Fibroblast of skin of back (primary cell): Measurements from ENCODE around the gene LRRC3B. TPM values are rescaled to one million over a fixed set of nuclear protein-coding genes. Genes with fewer than 3 reads are reported as not detected.
"Not testable (repeated sequence)": the region's sequence is repeated elsewhere in the genome, so short reads cannot be mapped to it uniquely, and the experiment has no call there.

Experiments used
- DNase-seq: peaks from one replicate; pipeline ENCODE4 v3.0.0-alpha.2; 2013
- polyA plus RNA-seq, 2 experiments: library from polyadenylated mRNA; unstranded; fragments of 120-200 nt; gene quantifications; one replicate each; pipeline ENCODE4 v1.2.1, GENCODE V29; 2013; ENCODE audit not compliant: insufficient read length in 2 of 2

LRRC3B gene, protein sequence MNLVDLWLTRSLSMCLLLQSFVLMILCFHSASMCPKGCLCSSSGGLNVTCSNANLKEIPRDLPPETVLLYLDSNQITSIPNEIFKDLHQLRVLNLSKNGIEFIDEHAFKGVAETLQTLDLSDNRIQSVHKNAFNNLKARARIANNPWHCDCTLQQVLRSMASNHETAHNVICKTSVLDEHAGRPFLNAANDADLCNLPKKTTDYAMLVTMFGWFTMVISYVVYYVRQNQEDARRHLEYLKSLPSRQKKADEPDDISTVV
- polyA plus RNA-seq (2013, experiment 1 of 2; ENCODE audit: insufficient read length), result not detected
- not detected for polyA plus RNA-seq (2013, experiment 2 of 2; ENCODE audit: insufficient read length)

DNA sequence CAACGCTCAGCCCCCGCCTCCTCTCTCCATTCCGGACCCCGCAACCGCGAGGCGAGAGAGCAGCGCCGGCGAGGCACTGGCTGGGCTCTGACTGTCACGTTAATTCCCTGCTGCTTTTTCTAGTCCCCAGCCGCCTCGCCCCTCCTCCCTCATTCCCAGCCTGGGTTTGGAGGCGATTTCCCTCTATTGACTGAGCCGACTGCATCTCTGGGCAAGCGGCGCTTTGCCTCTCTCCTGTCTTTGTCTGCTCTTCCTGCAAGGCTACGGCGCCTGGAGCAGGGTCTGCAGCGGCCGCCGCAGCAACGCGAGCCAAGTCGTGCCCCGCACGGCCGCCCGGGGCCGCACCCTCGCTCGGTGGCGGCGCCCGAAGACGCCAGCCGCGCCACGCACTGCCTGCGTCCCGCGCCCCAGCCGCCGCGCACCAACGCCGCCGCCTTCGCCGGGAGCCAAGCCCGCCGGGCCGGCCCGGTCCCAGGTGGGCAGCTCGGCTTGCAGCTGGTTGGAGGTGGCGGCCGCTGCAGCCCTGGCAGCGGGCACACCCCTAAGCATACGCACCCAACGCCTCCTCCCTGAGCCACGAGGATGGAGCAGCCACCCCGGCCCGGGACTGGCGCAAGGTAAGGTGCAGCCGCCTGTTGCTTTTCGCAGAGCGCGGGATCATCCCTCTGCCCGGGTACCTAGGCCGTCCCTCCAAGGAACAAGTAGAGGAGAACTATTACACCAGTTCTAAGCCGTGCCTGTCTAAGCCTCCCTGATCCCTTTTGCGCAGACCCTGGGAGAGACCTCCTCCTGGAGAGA lies at the start of gene LRRC3B:
LRRC3B (plus strand) TSS at position 152 of the 798 bp plus-strand sequence. CDS start 86,901 bp downstream, outside the sequence.
- DNase-seq, result no peak

DNA sequence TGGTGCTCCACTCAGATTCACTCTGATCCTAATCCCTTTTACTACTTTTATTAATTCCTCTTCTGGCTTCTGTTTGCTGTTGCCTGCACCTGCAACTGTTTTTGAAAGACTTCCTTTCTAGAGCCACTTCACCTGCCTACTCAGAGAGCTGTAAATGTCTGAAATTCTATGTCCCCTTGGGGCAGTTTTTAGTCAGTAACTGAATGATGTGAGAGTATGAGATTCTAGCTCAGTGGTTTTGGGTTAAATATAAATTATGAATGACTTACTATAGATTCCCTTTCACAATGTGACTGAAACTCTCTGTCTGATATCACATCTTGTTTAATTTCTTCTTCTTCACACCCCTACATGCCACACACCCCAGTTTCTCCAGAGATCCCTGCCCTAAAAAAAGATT lies 47.8 kb upstream of the LRRC3B start:
- no peak for DNase-seq

DNA sequence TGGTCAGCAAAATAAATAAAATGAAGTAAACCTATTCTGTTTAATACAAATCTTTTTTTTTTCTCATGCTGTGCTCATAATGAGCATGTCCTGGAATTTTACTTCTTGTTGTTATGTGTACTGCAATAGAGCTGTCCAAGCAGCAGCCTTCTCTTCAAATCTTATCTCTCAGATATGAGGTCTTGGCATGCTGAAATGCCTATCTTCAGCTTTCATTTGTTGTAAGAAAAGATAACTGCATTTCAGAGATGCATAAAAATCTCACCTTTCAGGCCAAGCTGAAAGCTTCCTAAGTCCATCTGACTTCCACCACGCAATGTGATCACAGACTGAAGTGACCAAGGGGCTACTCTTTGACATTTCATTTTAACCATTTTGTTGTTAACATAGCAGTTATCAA lies 43.5 kb upstream of the LRRC3B start:
- DNase-seq, result no peak

DNA sequence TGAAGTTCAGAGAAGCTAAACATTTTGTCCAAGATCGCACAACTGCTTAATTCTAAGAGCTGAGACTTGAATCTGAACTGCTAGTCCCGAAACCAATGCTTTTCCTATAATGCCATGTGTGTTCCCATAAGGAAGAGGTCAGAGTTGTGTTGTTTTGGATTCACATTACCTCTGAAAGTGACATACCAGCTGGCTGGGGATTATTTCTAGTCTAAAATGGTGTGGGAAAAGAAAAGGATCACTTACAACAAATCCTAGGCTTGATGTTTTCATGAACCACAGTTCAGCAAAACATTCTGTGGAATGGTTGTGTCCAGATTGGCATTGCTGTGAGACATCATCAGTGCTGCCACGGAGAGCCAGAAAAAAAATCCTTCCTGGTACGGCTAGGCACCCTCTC lies 35.0 kb upstream of the LRRC3B start:
- DNase-seq, result no peak

DNA sequence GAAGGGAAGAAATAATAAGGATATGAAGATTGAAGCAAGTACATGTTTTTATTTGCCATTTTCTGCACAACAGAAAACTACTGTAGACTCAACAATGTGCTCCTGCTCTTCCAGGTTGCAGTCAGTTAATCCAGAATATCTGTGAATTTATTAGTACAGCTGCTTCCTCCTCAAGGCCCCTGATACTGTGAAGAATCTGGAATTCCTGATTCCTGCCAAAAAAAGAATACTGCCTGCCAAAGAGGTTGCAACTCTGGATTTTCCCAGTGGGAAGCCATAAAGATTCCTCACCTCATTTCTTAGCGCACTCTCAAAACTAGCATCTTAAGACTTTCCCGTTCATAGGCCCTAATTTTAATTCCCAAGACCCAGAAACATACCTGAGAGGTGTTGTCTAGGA lies 33.6 kb upstream of the LRRC3B start:
- DNase-seq, result no peak

DNA sequence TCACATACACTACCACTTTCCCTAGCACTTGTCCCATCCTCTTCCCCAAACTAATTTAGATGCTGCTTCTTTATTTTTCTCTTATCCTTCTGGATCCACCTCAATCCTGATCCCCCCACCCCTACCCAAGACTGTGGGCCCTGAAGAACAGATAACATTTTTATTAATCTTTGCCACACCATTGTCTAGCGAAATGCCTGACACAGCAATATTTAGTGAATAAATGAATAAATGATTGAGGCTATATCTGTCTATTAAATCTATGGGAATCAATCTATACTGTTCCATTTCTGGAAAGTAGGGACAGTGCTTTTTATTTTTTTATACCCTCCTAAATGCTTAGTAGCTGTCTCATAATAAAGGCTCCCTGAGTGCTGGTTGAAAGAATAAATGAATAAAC lies 32.9 kb upstream of the LRRC3B start:
- DNase-seq, result no peak

DNA sequence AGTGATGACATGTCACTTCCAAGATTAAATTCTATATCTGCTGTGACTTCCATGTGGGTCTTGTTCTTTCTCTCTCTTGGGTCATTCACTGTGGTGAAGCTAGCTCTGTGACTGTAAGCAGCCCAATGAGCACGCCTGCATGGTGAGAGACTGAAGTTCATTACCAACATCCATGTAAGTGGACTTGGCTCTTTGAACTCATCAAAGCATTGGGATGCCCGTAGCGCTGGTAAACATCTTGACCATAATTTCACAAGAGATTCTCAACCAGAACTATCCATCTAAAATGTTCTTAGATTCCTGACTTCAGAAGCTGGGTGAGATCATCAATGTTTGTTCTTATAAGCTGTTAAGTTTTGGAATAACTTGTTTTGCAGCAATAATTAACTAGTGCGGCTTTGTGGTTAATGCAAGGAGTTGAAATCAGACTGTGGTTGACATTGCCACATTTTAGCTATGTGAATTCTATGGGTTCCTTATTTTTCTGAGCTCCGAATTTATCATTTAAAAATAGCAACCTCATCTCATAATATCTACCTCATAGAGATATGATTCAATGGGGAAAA lies 31.6 kb upstream of the LRRC3B start:
- no peak for DNase-seq

DNA sequence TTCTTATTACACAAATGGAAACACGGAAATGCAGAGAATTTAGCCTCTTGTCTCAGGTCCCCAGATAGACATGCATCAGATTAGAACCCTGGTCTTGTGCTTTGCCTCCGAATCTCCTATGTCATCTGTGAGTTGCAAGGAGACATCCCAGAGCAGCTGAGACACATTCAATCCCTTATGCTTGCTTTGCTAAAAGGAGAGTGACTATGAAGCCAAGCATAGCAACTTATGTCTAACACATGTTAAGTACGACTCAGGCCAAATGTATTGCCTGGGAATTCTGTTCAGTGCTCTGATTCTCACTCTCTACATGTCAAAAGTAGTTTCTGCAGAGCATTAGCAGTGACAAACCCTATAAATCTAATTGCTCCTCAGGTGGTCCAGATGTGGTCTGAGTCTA lies 30.6 kb upstream of the LRRC3B start:
- no peak for DNase-seq

DNA sequence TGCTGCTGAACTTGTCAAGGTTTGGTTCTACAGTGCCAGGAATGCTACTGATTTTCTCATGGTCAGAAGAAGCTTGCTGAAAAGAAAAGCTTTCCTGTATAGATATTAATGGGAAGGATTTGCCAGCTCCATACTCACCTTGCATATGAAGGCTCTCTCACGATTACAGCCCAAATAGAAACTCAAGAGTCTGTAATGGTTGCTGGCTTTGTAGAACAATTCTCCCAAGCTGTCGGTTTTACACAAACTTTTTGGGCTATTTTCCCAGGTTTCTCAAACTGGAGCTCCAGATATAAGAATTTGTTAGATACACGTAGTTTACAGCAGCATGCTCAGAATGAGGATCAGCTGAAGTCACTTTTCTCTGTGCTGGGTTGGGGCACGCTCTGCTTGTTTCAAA lies 30.1 kb upstream of the LRRC3B start:
- no peak for DNase-seq

DNA sequence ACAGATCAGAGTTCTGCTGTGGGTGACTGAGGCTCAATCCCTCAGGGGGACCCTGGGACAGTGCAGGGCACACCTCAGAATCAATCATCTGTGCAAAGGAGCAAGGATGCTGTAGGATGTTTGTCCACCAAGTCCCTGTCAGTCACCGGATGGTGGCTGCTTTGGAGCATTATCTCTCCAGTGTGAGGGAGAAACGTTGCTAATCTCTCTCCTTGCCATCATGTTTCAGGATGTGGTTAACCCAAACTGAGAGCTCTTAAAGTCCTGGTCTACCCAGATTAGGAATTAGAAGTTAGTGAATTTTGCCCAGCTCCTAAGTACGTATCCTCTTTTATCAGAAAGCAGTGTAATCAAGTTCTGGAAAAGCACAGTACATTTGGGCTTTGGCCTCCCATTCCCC lies 26.2 kb upstream of the LRRC3B start:
- DNase-seq, result no peak

DNA sequence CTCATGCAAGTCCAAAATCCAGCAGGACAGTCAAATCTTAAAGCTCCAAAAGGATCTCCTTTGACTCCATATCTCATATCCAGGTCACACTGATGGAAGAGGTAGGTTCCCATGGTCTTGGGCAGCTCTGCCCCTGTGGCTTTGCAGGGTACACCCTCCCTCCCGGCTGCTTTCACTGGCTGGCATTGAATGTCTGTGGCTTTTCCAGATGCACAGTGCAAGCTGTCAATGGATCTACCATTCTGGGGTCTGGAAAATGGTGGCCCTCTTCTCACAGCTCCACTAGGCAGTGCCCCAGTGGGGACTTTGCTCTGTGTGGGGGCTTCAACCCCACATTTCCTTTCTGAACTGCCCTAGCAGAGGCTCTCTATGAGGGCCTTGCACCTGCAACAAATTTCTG lies 19.3 kb upstream of the LRRC3B start:
- not testable (repeated sequence) for DNase-seq

DNA sequence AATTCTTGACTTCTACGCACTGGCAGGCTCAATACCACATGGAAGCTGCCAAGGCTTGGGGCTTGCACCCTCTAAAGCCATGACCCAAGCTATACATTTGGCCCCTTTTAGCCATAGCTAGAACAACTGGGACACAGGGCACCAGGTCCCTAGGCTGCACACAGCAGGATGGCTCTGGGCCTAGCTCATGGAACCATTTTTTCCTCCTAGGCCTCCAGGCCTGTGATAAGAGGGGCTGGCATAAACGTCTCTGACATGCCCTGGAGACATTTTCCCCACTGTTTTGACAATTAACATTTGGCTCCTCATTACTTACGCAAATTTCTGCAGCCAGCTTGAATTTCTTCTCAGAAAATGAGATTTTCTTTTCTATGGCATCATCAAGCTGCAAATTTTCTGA lies 18.8 kb upstream of the LRRC3B start:
- DNase-seq, result not testable (repeated sequence)

DNA sequence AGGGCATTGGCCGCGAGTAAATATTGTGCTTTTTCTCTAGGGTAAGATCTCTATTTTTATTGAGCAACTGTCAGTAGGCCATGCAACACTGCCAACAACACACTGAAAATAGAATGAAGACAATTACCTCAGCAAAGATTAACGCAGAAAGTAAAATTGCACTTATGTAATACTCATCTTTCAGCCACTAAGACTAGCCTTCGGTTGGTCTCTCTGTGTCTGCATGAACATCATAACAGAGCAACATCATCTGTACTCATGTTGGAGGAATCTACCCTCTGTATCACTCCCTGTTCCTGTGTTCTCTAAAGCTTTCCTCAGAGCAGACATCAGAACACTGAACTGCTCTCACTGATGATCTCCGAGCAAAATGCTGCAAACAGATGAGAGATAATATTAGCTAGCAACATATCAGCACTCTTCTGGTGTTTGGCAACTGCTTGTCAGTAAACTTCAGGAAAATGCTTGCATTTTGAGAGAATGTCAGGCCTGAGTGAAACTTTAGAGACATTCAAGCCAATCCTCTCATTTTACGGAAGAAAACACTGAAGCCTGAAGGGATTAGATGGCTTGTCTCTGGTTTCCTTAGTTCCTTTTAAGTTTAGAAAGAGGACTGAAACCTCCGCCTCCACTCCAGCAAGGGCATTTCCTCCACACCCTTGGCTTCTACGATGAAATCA lies 8.4 kb upstream of the LRRC3B start:
- DNase-seq, result no peak

DNA sequence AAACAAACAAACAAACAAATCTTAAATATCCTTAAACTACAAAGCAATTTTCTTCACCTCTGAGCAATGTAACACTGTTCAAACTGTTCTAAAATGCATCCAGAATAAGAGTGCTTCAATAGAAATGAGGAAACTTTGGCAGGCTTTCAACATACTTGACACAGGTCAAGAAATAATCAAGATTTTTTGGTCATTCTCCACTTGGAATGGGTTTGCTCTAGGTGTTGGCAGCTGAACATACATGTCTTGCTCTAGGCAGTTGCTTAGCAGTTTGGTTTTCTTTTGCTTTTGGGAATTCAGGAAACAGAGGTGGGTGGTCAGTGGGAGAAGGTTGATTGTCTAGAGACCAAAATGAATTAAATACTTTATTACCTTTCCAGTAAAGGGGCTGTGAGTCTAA lies 1.4 kb upstream of the LRRC3B start:
- DNase-seq, result no peak

DNA sequence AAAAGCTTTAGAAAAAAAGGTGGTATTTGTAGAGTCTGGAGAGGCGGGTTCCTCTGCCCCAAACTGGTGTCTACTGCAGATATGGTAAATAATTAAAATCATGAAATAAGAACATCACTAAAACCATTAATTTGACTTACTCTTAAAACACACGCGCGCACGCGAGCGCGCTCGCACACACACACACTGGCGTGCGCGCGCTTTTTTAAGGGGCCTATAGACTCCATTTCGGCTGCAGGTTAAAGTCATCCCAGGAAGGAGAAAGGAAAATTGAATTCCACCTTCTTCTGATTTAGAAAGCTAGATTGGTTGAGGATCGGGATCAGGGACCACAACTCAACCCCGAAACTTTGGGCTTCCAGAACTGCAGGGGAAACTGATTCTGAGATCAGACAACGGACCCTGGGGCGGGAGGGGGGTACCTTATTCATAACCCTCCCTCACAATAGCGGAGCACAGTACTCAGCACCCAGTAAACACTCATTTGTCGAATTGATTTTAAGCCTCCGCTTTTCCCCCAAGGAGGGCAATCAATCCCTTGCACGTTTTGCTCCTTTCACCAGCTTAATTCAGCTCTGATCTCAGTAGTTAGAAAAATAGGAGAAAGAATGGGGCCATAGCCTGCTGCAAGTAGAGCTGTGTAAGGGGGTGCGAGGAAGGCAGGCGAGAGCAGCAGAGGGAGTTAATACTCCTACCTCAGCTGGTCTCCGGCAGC lies 509 bp upstream of the LRRC3B start:
- no peak for DNase-seq

DNA sequence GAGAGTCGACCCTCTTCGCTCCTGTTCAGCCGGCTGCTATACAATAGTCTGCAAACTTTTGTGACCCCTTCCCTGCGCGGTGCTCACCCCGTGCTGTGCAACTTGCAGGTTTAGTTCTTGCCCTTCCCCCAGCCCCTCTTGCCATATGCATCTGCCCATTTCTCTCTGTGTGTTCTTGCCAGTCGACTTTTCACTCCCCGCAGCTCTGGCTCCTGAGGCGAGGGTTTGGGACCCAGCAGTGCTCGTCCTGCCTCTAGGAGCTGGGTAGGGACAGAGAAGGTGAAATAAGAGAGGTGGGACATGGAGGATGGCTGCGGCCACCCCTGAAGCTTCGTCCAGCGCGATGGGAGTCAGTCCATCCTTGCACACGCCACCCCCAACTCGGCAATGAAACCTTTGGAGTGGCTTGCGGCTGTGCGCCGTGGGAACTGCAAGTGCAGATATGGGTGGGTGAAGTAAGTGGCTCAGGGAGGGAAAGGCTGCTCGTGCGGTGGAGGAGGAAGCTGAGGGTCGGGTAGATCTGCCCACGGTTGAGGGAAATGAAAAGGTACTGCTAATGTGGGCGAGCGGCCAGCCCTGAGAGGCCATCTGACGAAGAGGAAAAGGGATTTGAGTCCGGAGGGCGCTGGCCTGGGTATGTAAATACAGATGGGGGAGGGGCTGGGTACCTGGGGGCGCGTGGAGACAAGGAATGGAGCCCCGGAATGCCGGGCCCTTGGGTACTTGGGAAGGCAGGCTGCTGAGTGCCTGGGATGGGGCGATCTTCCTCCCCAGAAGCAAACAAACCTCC lies 1.0 kb downstream of the LRRC3B start:
- DNase-seq, result no peak

DNA sequence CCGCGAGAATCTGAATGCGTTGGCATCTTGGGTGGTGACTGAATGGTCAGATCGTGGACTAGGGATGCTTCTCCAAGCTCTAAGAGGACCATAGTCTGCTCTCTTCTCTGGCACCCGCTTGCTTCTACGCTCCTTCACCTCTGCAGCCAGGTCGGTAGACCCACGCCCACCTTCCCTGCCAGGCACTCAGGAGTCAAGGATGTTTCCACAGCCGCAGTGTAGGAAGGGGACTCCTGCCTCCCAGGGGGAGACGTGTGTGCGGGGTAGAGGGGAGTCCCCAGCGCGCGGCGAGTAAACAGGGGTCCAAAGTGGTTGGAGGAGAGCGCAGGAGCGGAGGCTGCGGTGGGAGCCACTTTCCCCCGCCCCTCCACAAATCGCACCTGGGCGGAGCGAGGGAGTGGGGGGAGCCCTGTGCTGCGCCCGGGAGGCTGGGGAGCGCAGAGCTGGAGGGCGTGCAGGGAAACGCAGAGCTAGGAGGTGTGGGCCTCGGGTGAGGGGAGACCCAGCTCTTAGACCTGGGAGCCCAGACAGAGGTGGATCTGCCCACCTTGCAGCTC lies 1.7 kb downstream of the LRRC3B start:
- no peak for DNase-seq

DNA sequence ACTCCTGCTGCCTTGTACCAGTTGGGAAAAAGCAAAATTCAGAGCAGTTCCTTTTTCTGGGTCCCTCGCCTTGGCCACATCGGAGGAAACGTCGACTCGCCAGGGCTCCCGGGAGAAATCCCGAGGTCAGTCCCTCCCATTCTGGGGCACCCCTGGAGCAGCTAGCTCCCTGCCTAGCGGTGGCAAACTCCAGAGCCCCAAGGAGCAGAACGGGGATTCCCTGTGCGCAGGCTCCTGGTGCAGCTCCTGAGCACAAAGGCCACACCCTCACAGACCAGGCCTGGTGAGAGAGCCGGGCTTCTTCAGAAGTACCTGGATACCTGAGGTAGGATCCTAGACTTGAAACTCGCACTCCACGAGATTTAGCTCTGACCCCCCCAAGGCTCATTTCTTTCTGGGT lies 2.6 kb downstream of the LRRC3B start:
- DNase-seq, result no peak

DNA sequence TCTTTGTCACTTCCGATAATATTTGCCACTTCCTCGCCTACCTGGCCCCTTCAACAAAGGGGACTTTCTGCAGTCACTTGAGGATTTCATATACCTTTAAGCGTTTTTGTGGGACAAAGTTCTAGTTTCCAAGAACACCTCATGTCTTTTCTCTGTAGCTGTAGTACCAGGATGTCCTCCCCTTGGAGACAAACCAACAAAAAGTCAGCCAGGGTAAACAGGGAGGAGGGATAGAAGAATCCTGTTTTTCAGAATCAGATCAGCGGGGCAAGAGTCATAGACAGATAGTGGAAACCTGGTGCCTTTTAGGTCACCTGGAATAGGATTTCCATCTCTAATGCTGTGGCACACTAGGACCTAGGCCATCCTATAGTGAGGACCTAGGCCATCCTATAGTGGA lies 4.5 kb downstream of the LRRC3B start:
- DNase-seq, result no peak

DNA sequence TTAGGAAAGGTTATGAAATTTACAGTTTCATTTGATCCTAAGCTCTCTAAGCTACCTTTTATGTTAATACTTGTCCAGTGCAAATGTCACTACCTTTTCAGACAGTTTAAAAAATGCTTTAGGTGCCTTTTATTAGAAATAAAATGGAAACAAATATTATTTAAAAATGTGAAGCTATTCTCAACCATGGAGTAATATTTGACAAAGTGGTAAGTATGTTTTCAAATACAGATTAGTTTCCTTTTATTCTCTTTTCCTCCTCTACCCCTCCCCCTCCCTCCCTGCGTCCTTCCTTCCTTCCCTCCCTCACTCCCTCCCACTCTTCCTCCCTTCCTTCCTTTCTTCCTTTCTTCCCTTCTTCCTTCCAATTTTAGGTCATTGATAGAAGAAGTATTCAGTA lies 6.3 kb downstream of the LRRC3B start:
- DNase-seq, result no peak

DNA sequence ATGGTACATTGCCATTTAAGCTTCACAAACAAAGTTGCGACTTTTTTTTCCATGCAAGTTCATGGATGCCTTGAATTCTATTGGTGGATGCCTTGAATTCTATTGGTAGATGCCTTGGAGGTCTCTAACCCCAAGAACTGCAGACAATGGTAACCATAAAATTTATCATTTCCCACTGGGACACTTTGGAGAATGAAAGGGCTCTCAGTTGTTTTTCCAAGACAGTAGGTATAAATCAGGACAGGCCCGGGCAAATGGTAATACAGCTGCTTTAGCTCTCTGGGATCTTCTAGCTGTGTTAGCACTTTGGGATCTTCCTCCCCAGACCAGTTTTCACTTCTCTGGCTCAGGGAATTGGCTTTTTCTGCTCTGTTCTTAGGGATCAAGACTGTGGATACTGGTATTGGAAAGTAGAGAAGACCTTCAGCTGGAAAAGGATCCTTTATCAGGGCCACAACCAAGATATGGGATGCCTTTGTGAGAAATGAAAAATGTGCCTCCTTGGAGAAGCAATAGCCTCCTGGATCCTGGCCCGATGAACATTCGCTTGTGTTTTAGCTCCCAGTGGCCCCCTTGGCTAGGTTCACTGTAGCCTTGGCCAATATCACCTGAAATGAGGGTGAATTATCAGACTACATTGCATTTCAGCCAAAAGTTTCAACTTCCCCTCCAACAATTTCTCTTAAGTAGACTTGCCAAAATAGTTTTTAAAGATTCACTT lies 8.3 kb downstream of the LRRC3B start:
- no peak for DNase-seq
